Body of pancreas (tissue), 4 donors: ENCODE data around the gene KPNA4. TPM values are rescaled to one million over a fixed set of nuclear protein-coding genes. Genes with fewer than 3 reads are reported as not detected.

Experiments
- ATAC-seq: fragments of 150-250 bp; one replicate; pipeline ENCODE4 v1.9.1; 2016
- DNase-seq, 4 donors: peaks; one replicate each; pipeline ENCODE4 v3.0.0-alpha.2; 2019
- H3K27ac ChIP-seq, 4 donors: fragments of 200-600 bp; sonication (generic); 1 replicate in 3 of 4; 2 replicates in 1 of 4; pipeline versions ENCODE4 v1.5.1 to v1.6.1; 2016 to 2019; ENCODE audit warnings: mild to moderate bottlenecking in 1 of 4, mixed read lengths in 1 of 4, moderate library complexity in 1 of 4
- H3K27me3 ChIP-seq, 2 donors: fragments of 200-600 bp; sonication (generic); one replicate each; pipeline ENCODE4 v1.6.0; 2016; ENCODE audit warnings: mild to moderate bottlenecking in 1 of 2
- H3K36me3 ChIP-seq, 2 donors: fragments of 200-600 bp; sonication (generic); replicated peaks in 1 of 2; 2 replicates each; pipeline ENCODE4 v1.5.1; 2016; ENCODE audit warnings: low read depth in 2 of 2; ENCODE audit not compliant: insufficient read depth in 1 of 2
- H3K4me1 ChIP-seq: fragments of 200-600 bp; sonication (generic); one replicate; pipeline ENCODE4 v1.6.0; 2016
- H3K4me3 ChIP-seq, 2 donors: fragments of 200-600 bp; sonication (generic); 1 replicate in 1 of 2; 2 replicates in 1 of 2; pipeline ENCODE4 v1.5.1; 2016 to 2019
- H3K9me3 ChIP-seq, 3 donors: fragments of 200-600 bp; sonication (generic); 1 replicate in 2 of 3; 2 replicates in 1 of 3; pipeline ENCODE4 v1.5.1; 2016
- POLR2A ChIP-seq, 3 donors: fragments of 450-650 bp; IDR thresholded peaks; one replicate each; pipeline ENCODE4 v1.6.1; 2016; ENCODE audit warnings: antibody characterized with exemption in 3 of 3, mild to moderate bottlenecking in 2 of 3
- WGBS, 2 donors: methylation state at CpG; one replicate each; pipeline ENCODE4 v1.1.5; 2017; 5-methylcytosine and 5-hydroxymethylcytosine counted together
- intact Hi-C: fragments of 100-400 bp; cut with DNase I; formaldehyde crosslinking; loops from one replicate; pipeline ENCODE4 v1.15.1; 2023
- total RNA-seq, 2 donors: library from RNA; depleted of rRNA; stranded (reverse); fragments of >200 nt; gene quantifications; one replicate each; pipeline ENCODE4 v1.1.0, GENCODE V29; 2016
- TF ChIP-seq, protein P1 (sequence below), 7 experiments: fragments of 450-650 bp in 4 of 7; fragments of 200-600 bp in 3 of 7; sonication (generic) in 3 of 7; IDR thresholded peaks; one replicate each; pipeline ENCODE4 v1.5.1; 2016 to 2019; ENCODE audit warnings: antibody characterized with exemption in 7 of 7

Gene KPNA4
- total RNA-seq, 2 donors from 2014 or later, result 9.6 to 14.3 TPM

DNA sequence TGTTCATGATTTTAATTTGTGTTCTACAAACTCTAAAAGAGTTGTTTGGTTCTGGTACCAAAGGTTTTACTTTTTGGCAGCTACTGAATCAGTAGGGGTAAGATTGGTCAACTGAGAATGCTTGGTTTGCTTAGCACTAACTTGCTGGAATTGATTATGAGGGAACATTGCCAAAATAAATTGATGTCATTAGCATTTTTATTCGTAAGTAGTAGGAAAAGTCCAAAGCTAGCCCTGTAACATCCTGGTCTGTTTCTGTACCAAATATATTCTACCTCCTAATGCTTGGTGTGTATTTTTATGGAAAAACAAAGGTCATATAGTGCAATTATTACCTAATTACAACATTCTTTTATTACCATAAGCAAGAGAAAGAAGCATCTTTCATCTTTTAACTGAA is 35.9 kb upstream of the KPNA4 start:
- H3K4me1 ChIP-seq, result peaks cover 10% of the 10 kb centered on the region
- no peak overlapping the region for H3K27ac ChIP-seq
- WGBS, 2 donors, result 22 to 35% methylated on average over 1 of the region's 1 CpG
- TF ChIP-seq POLR2A (IDR thresholded peaks at IDR 0.05), result no peak
- TF ChIP-seq, protein P1, sequence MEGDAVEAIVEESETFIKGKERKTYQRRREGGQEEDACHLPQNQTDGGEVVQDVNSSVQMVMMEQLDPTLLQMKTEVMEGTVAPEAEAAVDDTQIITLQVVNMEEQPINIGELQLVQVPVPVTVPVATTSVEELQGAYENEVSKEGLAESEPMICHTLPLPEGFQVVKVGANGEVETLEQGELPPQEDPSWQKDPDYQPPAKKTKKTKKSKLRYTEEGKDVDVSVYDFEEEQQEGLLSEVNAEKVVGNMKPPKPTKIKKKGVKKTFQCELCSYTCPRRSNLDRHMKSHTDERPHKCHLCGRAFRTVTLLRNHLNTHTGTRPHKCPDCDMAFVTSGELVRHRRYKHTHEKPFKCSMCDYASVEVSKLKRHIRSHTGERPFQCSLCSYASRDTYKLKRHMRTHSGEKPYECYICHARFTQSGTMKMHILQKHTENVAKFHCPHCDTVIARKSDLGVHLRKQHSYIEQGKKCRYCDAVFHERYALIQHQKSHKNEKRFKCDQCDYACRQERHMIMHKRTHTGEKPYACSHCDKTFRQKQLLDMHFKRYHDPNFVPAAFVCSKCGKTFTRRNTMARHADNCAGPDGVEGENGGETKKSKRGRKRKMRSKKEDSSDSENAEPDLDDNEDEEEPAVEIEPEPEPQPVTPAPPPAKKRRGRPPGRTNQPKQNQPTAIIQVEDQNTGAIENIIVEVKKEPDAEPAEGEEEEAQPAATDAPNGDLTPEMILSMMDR (IDR thresholded peaks at IDR 0.05), result no peak
- no peaks in the 10 kb centered on the region for H3K9me3 ChIP-seq
- DNase-seq (no peak), ATAC-seq (no peak)
- intact Hi-C loops, result no loop called here
- no peaks in the 10 kb centered on the region for H3K36me3 ChIP-seq
- no peaks in the 10 kb centered on the region for H3K27me3 ChIP-seq
- no peak overlapping the region for H3K4me3 ChIP-seq

DNA sequence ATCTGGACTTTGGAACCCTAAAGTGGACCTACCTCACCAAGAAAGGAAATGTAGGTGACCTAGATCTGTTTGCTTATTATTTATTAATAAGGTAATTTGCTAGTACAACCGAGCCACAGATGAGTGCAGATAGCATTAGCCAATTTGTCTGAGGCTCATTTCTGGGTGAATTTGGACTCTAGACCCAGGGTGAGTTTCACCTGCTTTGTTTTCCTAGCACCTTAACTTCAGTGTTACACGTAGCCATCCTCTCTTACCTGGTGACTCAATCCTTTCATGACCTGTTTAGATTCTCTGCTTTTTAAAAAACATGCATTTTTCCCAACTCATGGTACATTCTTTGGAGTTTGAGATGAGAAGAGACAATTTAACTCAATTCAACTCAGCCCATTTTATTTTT is 33.5 kb upstream of the KPNA4 start:
- intact Hi-C loops, result no loop called here

DNA sequence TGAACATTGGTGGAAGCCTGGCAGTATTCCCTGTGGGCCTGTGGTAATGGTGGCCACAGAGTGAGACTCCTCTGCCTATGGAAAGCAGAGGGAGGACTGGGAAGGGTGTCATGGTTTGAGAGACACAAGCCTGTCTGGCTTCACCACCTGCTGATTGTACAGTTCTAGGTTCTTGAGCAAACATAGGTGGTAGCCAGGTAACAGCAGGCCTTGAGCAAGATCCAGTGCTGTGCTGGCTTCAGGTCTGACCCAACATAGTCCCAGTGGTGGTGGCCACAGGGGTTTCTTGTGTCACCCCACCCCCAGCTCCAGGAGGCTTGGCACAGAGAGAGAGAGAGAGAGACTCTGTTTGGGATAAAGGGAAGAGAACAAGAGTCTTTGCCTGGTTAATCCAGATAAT is 22.7 kb upstream of the KPNA4 start:
- H3K27ac ChIP-seq, result no peak overlapping the region
- H3K9me3 ChIP-seq, result no peaks in the 10 kb centered on the region
- H3K36me3 ChIP-seq, result no peaks in the 10 kb centered on the region
- H3K27me3 ChIP-seq, result no peaks in the 10 kb centered on the region
- no peak for DNase-seq
- TF ChIP-seq POLR2A (IDR thresholded peaks at IDR 0.05), result no peak
- TF ChIP-seq, protein P1 (IDR thresholded peaks at IDR 0.05), result no peak
- H3K4me1 ChIP-seq, result no peaks in the 10 kb centered on the region
- no peak overlapping the region for H3K4me3 ChIP-seq
- no peak for ATAC-seq
- intact Hi-C loops, result no loop called here

More for the DNA sequence above, 33.5 kb upstream of the KPNA4 start:
- H3K27me3 ChIP-seq, result no peaks in the 10 kb centered on the region
- H3K36me3 ChIP-seq, result no peaks in the 10 kb centered on the region
- no peak overlapping the region for H3K27ac ChIP-seq
- TF ChIP-seq POLR2A (IDR thresholded peaks at IDR 0.05), result no peak
- TF ChIP-seq, protein P1 (IDR thresholded peaks at IDR 0.05), result no peak
- no peaks in the 10 kb centered on the region for H3K9me3 ChIP-seq
- no peak overlapping the region for H3K4me3 ChIP-seq
- H3K4me1 ChIP-seq, result peaks cover 10% of the 10 kb centered on the region
- ATAC-seq (no peak), DNase-seq (no peak)
- 59 to 63% methylated on average over 2 of the region's 2 CpGs for WGBS, 2 donors

DNA sequence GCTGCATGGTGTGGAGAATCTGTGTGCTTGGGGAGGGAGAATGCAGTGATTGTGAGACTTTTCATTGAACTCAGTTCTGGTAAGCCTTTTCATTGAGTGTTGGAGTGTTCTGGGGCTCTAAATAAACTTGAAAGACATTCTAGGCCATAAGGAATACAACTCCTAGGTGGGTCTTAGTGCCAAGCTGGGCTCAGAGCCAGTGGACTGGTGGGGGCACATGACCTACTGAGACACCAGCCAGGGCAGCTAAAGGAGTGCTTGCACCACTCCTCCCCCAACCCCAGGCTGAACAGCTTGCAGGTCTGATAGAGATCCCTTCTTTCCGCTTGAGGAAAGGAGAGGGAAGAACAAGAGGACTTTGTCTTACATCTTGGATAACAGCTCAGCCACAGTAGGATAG is 21.7 kb upstream of the KPNA4 start:
- Histone ChIP-seq H3K36me3 (no peaks in the 10 kb centered on the region), H3K4me1 (no peaks in the 10 kb centered on the region), H3K9me3 (no peaks in the 10 kb centered on the region), H3K4me3 (no peak overlapping the region), H3K27me3 (no peaks in the 10 kb centered on the region), H3K27ac (no peak overlapping the region)
- intact Hi-C loops, result no loop called here
- TF ChIP-seq, protein P1 (IDR thresholded peaks at IDR 0.05), result no peak
- TF ChIP-seq POLR2A (IDR thresholded peaks at IDR 0.05), result no peak
- DNase-seq, result no peak
- ATAC-seq, result no peak
- 83 to 100% methylated on average over 1 of the region's 1 CpG for WGBS, 2 donors

DNA sequence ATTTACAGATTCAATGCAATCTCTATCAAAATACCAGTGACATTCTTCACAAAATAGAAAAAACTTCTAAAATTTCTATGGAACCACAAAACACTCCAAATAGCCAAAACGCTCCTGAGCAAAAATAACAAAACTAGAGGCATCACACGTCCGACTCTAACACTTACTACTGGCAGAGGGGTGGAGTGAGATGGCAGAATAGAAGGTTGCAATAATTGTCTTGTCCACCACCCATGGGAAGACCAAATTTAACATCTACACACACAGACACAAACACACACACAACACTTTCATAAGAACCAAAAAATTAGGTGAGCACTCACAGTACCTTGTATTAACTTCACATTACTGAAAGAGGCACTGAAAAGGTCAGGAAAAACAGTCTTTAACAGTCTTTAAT is 21.3 kb upstream of the KPNA4 start:
- no peaks in the 10 kb centered on the region for H3K4me1 ChIP-seq
- H3K36me3 ChIP-seq, result no peaks in the 10 kb centered on the region
- 63 to 80% methylated on average over 3 of the region's 3 CpGs for WGBS, 2 donors
- ATAC-seq (no peak), DNase-seq (no peak)
- intact Hi-C loops, result no loop called here
- H3K27ac ChIP-seq, result no peak overlapping the region
- no peaks in the 10 kb centered on the region for H3K27me3 ChIP-seq
- H3K4me3 ChIP-seq, result no peak overlapping the region
- TF ChIP-seq POLR2A (IDR thresholded peaks at IDR 0.05), result no peak
- TF ChIP-seq, protein P1 (IDR thresholded peaks at IDR 0.05), result no peak
- H3K9me3 ChIP-seq, result no peaks in the 10 kb centered on the region
